Measurements from ENCODE around the gene FZR1. TPM values are rescaled to one million over a fixed set of nuclear protein-coding genes. Genes with fewer than 3 reads are reported as not detected.

Gene FZR1
- total and polyA plus RNA-seq, 9 of the 15 experiments (the other 6 are each of a cell fraction or from before 2014, with no cell fraction given), result 0.18 to 48.0 (median 22.2) TPM

DNA sequence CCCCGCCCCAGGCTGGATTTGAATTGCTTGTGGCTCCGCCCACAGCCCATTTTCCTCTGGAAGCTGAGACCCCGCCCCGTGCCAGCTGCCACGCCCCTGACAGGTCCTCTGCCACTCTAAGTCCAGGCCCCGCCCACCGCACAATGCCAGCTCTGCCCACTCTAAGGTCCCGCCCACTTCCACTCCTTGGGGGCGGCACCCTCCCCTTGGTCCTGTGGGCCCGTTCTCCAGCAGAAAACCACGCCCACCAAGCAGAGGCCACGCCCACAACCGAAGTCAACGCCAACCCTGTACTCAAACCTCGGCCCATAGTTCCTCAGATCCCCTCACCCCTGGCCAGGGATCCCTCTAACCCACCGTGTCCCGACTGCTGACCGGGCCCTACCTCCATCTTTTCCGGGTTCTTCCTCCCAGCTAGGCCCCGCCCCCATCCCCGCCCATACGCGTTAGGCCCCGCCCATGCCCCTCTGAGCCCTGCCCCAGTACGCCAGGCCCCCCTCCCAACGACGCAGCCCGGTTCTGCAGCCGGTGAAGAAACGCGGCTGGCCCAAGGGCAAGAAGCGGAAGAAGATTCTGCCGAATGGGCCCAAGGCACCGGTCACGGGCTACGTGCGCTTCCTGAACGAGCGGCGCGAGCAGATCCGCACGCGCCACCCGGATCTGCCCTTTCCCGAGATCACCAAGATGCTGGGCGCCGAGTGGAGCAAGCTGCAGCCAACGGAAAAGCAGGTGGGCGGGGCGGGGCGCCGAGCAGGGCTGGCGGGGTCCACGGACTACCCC, 67.9 kb downstream of the FZR1 start (continued):
- TF ChIP-seq, protein P1, sequence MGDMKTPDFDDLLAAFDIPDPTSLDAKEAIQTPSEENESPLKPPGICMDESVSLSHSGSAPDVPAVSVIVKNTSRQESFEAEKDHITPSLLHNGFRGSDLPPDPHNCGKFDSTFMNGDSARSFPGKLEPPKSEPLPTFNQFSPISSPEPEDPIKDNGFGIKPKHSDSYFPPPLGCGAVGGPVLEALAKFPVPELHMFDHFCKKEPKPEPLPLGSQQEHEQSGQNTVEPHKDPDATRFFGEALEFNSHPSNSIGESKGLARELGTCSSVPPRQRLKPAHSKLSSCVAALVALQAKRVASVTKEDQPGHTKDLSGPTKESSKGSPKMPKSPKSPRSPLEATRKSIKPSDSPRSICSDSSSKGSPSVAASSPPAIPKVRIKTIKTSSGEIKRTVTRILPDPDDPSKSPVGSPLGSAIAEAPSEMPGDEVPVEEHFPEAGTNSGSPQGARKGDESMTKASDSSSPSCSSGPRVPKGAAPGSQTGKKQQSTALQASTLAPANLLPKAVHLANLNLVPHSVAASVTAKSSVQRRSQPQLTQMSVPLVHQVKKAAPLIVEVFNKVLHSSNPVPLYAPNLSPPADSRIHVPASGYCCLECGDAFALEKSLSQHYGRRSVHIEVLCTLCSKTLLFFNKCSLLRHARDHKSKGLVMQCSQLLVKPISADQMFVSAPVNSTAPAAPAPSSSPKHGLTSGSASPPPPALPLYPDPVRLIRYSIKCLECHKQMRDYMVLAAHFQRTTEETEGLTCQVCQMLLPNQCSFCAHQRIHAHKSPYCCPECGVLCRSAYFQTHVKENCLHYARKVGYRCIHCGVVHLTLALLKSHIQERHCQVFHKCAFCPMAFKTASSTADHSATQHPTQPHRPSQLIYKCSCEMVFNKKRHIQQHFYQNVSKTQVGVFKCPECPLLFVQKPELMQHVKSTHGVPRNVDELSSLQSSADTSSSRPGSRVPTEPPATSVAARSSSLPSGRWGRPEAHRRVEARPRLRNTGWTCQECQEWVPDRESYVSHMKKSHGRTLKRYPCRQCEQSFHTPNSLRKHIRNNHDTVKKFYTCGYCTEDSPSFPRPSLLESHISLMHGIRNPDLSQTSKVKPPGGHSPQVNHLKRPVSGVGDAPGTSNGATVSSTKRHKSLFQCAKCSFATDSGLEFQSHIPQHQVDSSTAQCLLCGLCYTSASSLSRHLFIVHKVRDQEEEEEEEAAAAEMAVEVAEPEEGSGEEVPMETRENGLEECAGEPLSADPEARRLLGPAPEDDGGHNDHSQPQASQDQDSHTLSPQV (IDR thresholded peaks at IDR 0.05), result no peak
- no peak for TF ChIP-seq NFYB (IDR thresholded peaks at IDR 0.05; ENCODE audit: extremely low read depth, insufficient read length)
- TF ChIP-seq HDGF (IDR thresholded peaks at IDR 0.05), result peak; percentile 74; the same call in 1 of the 2 replicates
- TF ChIP-seq MXI1 (IDR thresholded peaks at IDR 0.05; ENCODE audit: low read depth, low read length), result peak; percentile 20; the same call in 1 of the 2 replicates
- no peak for TF ChIP-seq MEF2A (IDR thresholded peaks at IDR 0.05; ENCODE audit: control insufficient read depth, low read depth, low read length)
- TF ChIP-seq ZNF347 (CRISPR knock-in tag; IDR thresholded peaks at IDR 0.05; ENCODE audit: low read depth), result no peak
- TF ChIP-seq MAFF (IDR thresholded peaks at IDR 0.05; ENCODE audit: low read length), result no peak
- peak; percentile 69 for TF ChIP-seq KLF13 (tag; IDR thresholded peaks at IDR 0.05; ENCODE audit: borderline replicate concordance, low read depth)
- no peak for TF ChIP-seq PML (IDR thresholded peaks at IDR 0.05; ENCODE audit: low read length)
- TF ChIP-seq SP1 (CRISPR knock-in tag; IDR thresholded peaks at IDR 0.05), result peak; percentile 100
- peak; percentile 60 for TF ChIP-seq RBFOX2 (IDR thresholded peaks at IDR 0.05; ENCODE audit: low read depth, low read length)
- TF ChIP-seq RBM34 (IDR thresholded peaks at IDR 0.05; ENCODE audit: borderline replicate concordance, insufficient read depth, low read length), result no peak
- TF ChIP-seq FOXK2 (conservative IDR thresholded peaks at IDR 0.05 in 1 of 2, IDR thresholded peaks at IDR 0.05 in 1 of 2; ENCODE audit: low read depth in 2 of 2), result no peak
- no peak for TF ChIP-seq RBM22 (IDR thresholded peaks at IDR 0.05; ENCODE audit: low read depth, low read length, poor library complexity, severe bottlenecking)
- no peak for TF ChIP-seq RBM14 (IDR thresholded peaks at IDR 0.05; ENCODE audit: borderline replicate concordance, insufficient read depth, low read depth, low read length)
- TF ChIP-seq NFE2 (IDR thresholded peaks at IDR 0.05; ENCODE audit: low read depth), result no peak
- no peak for TF ChIP-seq HNRNPK (IDR thresholded peaks at IDR 0.05; ENCODE audit: low read depth, low read length, poor library complexity, severe bottlenecking)
- no peak for TF ChIP-seq ZNF217 (CRISPR knock-in tag; IDR thresholded peaks at IDR 0.05)
- peak; percentile 33 for TF ChIP-seq HMGN3 (IDR thresholded peaks at IDR 0.05; ENCODE audit: borderline replicate concordance, extremely low read depth, insufficient read length, low read depth, low read length)
- TF ChIP-seq, protein P2, sequence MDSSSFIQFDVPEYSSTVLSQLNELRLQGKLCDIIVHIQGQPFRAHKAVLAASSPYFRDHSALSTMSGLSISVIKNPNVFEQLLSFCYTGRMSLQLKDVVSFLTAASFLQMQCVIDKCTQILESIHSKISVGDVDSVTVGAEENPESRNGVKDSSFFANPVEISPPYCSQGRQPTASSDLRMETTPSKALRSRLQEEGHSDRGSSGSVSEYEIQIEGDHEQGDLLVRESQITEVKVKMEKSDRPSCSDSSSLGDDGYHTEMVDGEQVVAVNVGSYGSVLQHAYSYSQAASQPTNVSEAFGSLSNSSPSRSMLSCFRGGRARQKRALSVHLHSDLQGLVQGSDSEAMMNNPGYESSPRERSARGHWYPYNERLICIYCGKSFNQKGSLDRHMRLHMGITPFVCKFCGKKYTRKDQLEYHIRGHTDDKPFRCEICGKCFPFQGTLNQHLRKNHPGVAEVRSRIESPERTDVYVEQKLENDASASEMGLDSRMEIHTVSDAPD (CRISPR knock-in tag; IDR thresholded peaks at IDR 0.05), result no peak
- TF ChIP-seq SMAD2 (IDR thresholded peaks at IDR 0.05; ENCODE audit: low read depth, low read length), result no peak
- no peak for TF ChIP-seq PTRF (tag; IDR thresholded peaks at IDR 0.05)
- peak; percentile 64 for TF ChIP-seq MEIS2 (IDR thresholded peaks at IDR 0.05; ENCODE audit: partially characterized antibody)
